GM21515 (cell line): Measurements from ENCODE around the gene TNFRSF19.
"Not testable (repeated sequence)": the region's sequence is repeated elsewhere in the genome, so short reads cannot be mapped to it uniquely, and the experiment has no call there.

Experiments used
- ATAC-seq: cut with Tn5 transposase; IDR thresholded peaks from one replicate; pipeline ENCODE4 v1.9.1; 2021; ENCODE audit not compliant: unreplicated experiment

The TNFRSF19 gene

GRCh38 chr13:23570099-23570920 is at the start of gene TNFRSF19:
Gene TNFRSF19 (plus strand): TSS chr13:23570412. CDS start chr13:23590184, 19,772 bp downstream.
- no peak for ATAC-seq

GRCh38 chr13:23529926-23530325 is 40.3 kb upstream of the TNFRSF19 start:
- ATAC-seq, result not testable (repeated sequence)

GRCh38 chr13:23531446-23531845 is 38.8 kb upstream of the TNFRSF19 start:
- no peak for ATAC-seq

GRCh38 chr13:23534090-23534489 is 36.1 kb upstream of the TNFRSF19 start:
- no peak for ATAC-seq

GRCh38 chr13:23541221-23541824 is 28.9 kb upstream of the TNFRSF19 start:
- ATAC-seq, result no peak

- no peak for ATAC-seq
Measured at GRCh38 chr13:23544668-23545067, 25.5 kb upstream of the TNFRSF19 start.

GRCh38 chr13:23547000-23547590 is 23.1 kb upstream of the TNFRSF19 start:
- no peak for ATAC-seq

GRCh38 chr13:23549724-23550123 is 20.5 kb upstream of the TNFRSF19 start:
- ATAC-seq, result no peak

- no peak for ATAC-seq
Measured at GRCh38 chr13:23550163-23550562, 20.0 kb upstream of the TNFRSF19 start.

GRCh38 chr13:23551213-23552008 is 18.8 kb upstream of the TNFRSF19 start:
- ATAC-seq, result no peak

- no peak for ATAC-seq
Measured at GRCh38 chr13:23552171-23552570, 18.0 kb upstream of the TNFRSF19 start.

GRCh38 chr13:23552661-23553060 is 17.6 kb upstream of the TNFRSF19 start:
- ATAC-seq, result no peak

- ATAC-seq, result no peak
Measured at GRCh38 chr13:23554000-23554399, 16.2 kb upstream of the TNFRSF19 start.

GRCh38 chr13:23557043-23557442 is 13.2 kb upstream of the TNFRSF19 start:
- ATAC-seq, result no peak

- no peak for ATAC-seq
Measured at GRCh38 chr13:23557733-23558132, 12.5 kb upstream of the TNFRSF19 start.

GRCh38 chr13:23558675-23559536 is 11.3 kb upstream of the TNFRSF19 start:
- ATAC-seq, result no peak

- no peak for ATAC-seq
Measured at GRCh38 chr13:23560571-23561089, 9.6 kb upstream of the TNFRSF19 start.

- peak; percentile 71 for ATAC-seq
Measured at GRCh38 chr13:23561261-23561660, 9.0 kb upstream of the TNFRSF19 start.

- ATAC-seq, result no peak
Measured at GRCh38 chr13:23563085-23563845, 6.9 kb upstream of the TNFRSF19 start.
